HepG2 (cell line): ENCODE measurements around the gene CSH1. TPM values are rescaled to one million over a fixed set of nuclear protein-coding genes. Genes with fewer than 3 reads are reported as not detected.

Experiments used
- CSRNP1 ChIP-seq: sonication (generic); formaldehyde crosslinking; IDR thresholded peaks from 2 replicates; pipeline ENCODE4 v1.8.1; 2023; ENCODE audit warnings: mild to moderate bottlenecking, missing genetic modification reagents
- HMG20B ChIP-seq: conservative IDR thresholded peaks from 2 replicates; pipeline ENCODE4 v1.6.1; 2016; ENCODE audit warnings: missing genetic modification reagents, missing compliant biosample characterization
- NFIB ChIP-seq: sonication (generic); formaldehyde crosslinking; IDR thresholded peaks from 2 replicates; pipeline ENCODE4 v1.9.0; 2021; ENCODE audit warnings: missing genetic modification reagents, mild to moderate bottlenecking, borderline replicate concordance
- NFIC ChIP-seq: IDR thresholded peaks from 2 replicates; pipeline ENCODE4 v1.6.1; 2012; ENCODE audit warnings: mild to moderate bottlenecking, low read length, inconsistent platforms
- NPAS2 ChIP-seq: sonication (generic); formaldehyde crosslinking; IDR thresholded peaks from 2 replicates; pipeline ENCODE4 v1.8.0; 2022; ENCODE audit warnings: mild to moderate bottlenecking, missing genetic modification reagents, borderline replicate concordance
- NR1H2 ChIP-seq: sonication (generic); formaldehyde crosslinking; IDR thresholded peaks from 2 replicates; pipeline ENCODE4 v1.8.1; 2022; ENCODE audit warnings: low read depth, missing genetic modification reagents, borderline replicate concordance
- PBX2 ChIP-seq: IDR thresholded peaks from 2 replicates; pipeline ENCODE4 v1.6.1; 2016; ENCODE audit warnings: control low read depth
- RFXAP ChIP-seq: sonication (generic); formaldehyde crosslinking; IDR thresholded peaks from 2 replicates; pipeline ENCODE4 v1.4.0; 2020; ENCODE audit warnings: missing genetic modification reagents, borderline replicate concordance
- TMF1 ChIP-seq: sonication (generic); formaldehyde crosslinking; IDR thresholded peaks from 2 replicates; pipeline ENCODE4 v1.8.1; 2022; ENCODE audit warnings: low read depth, missing genetic modification reagents
- ZFAT ChIP-seq: sonication (generic); formaldehyde crosslinking; conservative IDR thresholded peaks from 2 replicates; pipeline ENCODE4 v1.8.1; 2023; ENCODE audit warnings: missing genetic modification reagents, inconsistent platforms
- ZFP36 ChIP-seq: fragments of 150-350 bp; IDR thresholded peaks from 2 replicates; pipeline ENCODE4 v1.6.1; 2018; ENCODE audit warnings: borderline replicate concordance, low read length, low read depth; ENCODE audit not compliant: partially characterized antibody
- ZMYM4 ChIP-seq: sonication (generic); formaldehyde crosslinking; IDR thresholded peaks from 2 replicates; pipeline ENCODE4 v1.8.1; 2023; ENCODE audit warnings: mild to moderate bottlenecking, missing genetic modification reagents
- ZNF138 ChIP-seq: sonication (generic); formaldehyde crosslinking; IDR thresholded peaks from 2 replicates; pipeline ENCODE4 v1.5.0; 2020; ENCODE audit warnings: mild to moderate bottlenecking, low read depth, missing genetic modification reagents
- ZNF234 ChIP-seq: sonication (generic); formaldehyde crosslinking; conservative IDR thresholded peaks from 2 replicates; pipeline ENCODE4 v1.5.1; 2020; ENCODE audit warnings: mild to moderate bottlenecking, missing genetic modification reagents
- ZNF274 ChIP-seq: sonication (generic); formaldehyde crosslinking; IDR thresholded peaks from 2 replicates; pipeline ENCODE4 v1.5.1; 2020; ENCODE audit warnings: mild to moderate bottlenecking, missing genetic modification reagents
- ZNF441 ChIP-seq: sonication (generic); formaldehyde crosslinking; IDR thresholded peaks from 2 replicates; pipeline ENCODE4 v1.7.0; 2021; ENCODE audit warnings: missing genetic modification reagents, borderline replicate concordance
- ZNF572 ChIP-seq: sonication (generic); formaldehyde crosslinking; IDR thresholded peaks from 2 replicates; pipeline ENCODE4 v1.5.1; 2020; ENCODE audit warnings: mild to moderate bottlenecking, missing genetic modification reagents
- ZNF607 ChIP-seq: sonication (generic); formaldehyde crosslinking; IDR thresholded peaks from 2 replicates; pipeline ENCODE4 v1.5.1; 2020; ENCODE audit warnings: missing genetic modification reagents, mild to moderate bottlenecking, borderline replicate concordance
- ZNF770 ChIP-seq: sonication (generic); formaldehyde crosslinking; IDR thresholded peaks from 2 replicates; pipeline ENCODE4 v1.5.0; 2020; ENCODE audit warnings: mild to moderate bottlenecking, missing genetic modification reagents
- ZNF777 ChIP-seq: sonication (generic); formaldehyde crosslinking; IDR thresholded peaks from 2 replicates; pipeline ENCODE4 v1.4.0; 2020; ENCODE audit warnings: missing genetic modification reagents
- ZNF780A ChIP-seq: sonication (generic); formaldehyde crosslinking; IDR thresholded peaks from 2 replicates; pipeline ENCODE4 v1.8.0; 2022; ENCODE audit warnings: mild to moderate bottlenecking, missing genetic modification reagents, moderate library complexity
- polyA plus RNA-seq, 8 experiments: library from polyadenylated mRNA; depleted of rRNA in 3 of 8; stranded (reverse) in 7 of 8; unstranded in 1 of 8; fragments of >200 nt; fragmentation: Illumina TruSeq in 4 of 8; extraction: Trizol in 4 of 8; gene quantifications; 2 replicates each; pipeline versions ENCODE4 v1.2.1 to v1.2.3, GENCODE V29; 2011 to 2016; ENCODE audit warnings: low read depth in 4 of 8, missing spikeins in 1 of 8, mixed read lengths in 1 of 8; ENCODE audit not compliant: insufficient read depth in 1 of 8
- total RNA-seq, 5 experiments: library from RNA; depleted of rRNA; stranded (reverse); fragments of >200 nt; fragmentation: Illumina TruSeq; extraction: Trizol; gene quantifications; 2 replicates each; pipeline ENCODE4 v1.2.3, GENCODE V29; 2016; ENCODE audit warnings: low read depth in 1 of 5
- TF ChIP-seq, protein P1 (sequence below): IDR thresholded peaks from 2 replicates; pipeline ENCODE4 v1.6.1; 2016; ENCODE audit warnings: low read depth, borderline replicate concordance
- TF ChIP-seq, protein P2 (sequence below): sonication (generic); formaldehyde crosslinking; IDR thresholded peaks from 2 replicates; pipeline ENCODE4 v1.5.1; 2020; ENCODE audit warnings: missing genetic modification reagents, mild to moderate bottlenecking, borderline replicate concordance
- TF ChIP-seq, protein P3 (sequence below): sonication (generic); formaldehyde crosslinking; conservative IDR thresholded peaks from 2 replicates; pipeline ENCODE4 v1.4.0; 2020; ENCODE audit warnings: missing genetic modification reagents

Gene CSH1
- total and polyA plus RNA-seq, 2 of the 13 experiments (the other 11 are each of a cell fraction or from before 2014, with no cell fraction given), result not detected

DNA sequence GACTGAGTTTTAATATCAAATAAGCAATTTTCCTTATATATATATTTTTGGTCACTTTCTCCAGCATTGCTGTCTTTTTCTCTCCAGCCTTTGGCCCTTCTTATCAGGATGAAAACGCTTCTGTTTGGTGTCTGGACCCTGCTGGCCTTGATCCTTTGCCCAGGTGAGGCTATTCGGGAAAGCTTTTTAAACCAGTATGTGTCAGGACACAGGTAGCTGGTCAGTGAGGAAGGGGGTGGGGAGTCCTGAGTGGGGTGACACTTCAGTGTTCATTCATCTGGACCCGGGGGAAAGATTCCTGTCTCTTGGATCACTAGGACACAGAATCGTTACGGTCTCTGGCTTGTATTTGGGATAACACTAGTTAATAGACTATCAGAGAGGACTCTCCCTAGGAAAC is 41.7 kb downstream of the CSH1 start (continued):
- TF ChIP-seq, protein P1, sequence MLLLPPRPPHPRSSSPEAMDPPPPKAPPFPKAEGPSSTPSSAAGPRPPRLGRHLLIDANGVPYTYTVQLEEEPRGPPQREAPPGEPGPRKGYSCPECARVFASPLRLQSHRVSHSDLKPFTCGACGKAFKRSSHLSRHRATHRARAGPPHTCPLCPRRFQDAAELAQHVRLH (CRISPR knock-in tag), result no peak
- TF ChIP-seq ZNF607 (CRISPR knock-in tag) (no peak), NPAS2 (CRISPR knock-in tag) (no peak), ZNF770 (no peak), HMG20B (CRISPR knock-in tag) (no peak), ZNF274 (CRISPR knock-in tag) (no peak), NFIC (no peak), NR1H2 (no peak), ZNF234 (CRISPR knock-in tag) (no peak), RFXAP (CRISPR knock-in tag) (0 out of 2 replicates have a peak, but pooled peaks have one; percentile 35), ZNF777 (no peak), CSRNP1 (CRISPR knock-in tag) (no peak), TMF1 (CRISPR knock-in tag) (no peak), NFIB (CRISPR knock-in tag) (no peak), ZMYM4 (CRISPR knock-in tag) (peak; percentile 63), ZNF138 (CRISPR knock-in tag) (no peak), ZNF780A (CRISPR knock-in tag) (no peak), ZNF572 (CRISPR knock-in tag) (no peak), ZNF441 (CRISPR knock-in tag) (no peak), ZFAT (CRISPR knock-in tag) (no peak), PBX2 (CRISPR knock-in tag) (no peak), ZFP36 (no peak)
- TF ChIP-seq, protein P2, sequence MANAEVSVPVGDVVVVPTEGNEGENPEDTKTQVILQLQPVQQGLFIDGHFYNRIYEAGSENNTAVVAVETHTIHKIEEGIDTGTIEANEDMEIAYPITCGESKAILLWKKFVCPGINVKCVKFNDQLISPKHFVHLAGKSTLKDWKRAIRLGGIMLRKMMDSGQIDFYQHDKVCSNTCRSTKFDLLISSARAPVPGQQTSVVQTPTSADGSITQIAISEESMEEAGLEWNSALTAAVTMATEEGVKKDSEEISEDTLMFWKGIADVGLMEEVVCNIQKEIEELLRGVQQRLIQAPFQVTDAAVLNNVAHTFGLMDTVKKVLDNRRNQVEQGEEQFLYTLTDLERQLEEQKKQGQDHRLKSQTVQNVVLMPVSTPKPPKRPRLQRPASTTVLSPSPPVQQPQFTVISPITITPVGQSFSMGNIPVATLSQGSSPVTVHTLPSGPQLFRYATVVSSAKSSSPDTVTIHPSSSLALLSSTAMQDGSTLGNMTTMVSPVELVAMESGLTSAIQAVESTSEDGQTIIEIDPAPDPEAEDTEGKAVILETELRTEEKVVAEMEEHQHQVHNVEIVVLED (CRISPR knock-in tag), result peak; percentile 46; the same call in 1 of the 2 replicates
- TF ChIP-seq, protein P3, sequence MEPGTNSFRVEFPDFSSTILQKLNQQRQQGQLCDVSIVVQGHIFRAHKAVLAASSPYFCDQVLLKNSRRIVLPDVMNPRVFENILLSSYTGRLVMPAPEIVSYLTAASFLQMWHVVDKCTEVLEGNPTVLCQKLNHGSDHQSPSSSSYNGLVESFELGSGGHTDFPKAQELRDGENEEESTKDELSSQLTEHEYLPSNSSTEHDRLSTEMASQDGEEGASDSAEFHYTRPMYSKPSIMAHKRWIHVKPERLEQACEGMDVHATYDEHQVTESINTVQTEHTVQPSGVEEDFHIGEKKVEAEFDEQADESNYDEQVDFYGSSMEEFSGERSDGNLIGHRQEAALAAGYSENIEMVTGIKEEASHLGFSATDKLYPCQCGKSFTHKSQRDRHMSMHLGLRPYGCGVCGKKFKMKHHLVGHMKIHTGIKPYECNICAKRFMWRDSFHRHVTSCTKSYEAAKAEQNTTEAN (CRISPR knock-in tag), result no peak
